HuH-7.5 (cell line): ENCODE measurements around the gene FGF14.

Experiments used
- DNase-seq: peaks from one replicate; pipeline ENCODE4 v3.0.0; 2011; ENCODE audit warnings: low spot score

Gene FGF14

GRCh38 chr13:102250448-102250847 is 151.4 kb downstream of the FGF14 start:
- DNase-seq: no peak

GRCh38 chr13:102244607-102245227 is 157.1 kb downstream of the FGF14 start:
- no peak for DNase-seq

GRCh38 chr13:102240110-102240509 is 161.7 kb downstream of the FGF14 start:
- no peak for DNase-seq

GRCh38 chr13:102237230-102237629 is 164.6 kb downstream of the FGF14 start:
- no peak for DNase-seq

GRCh38 chr13:102236830-102237229 is 165.0 kb downstream of the FGF14 start:
- DNase-seq: no peak

GRCh38 chr13:102236341-102236740 is 165.5 kb downstream of the FGF14 start:
- DNase-seq: no peak

GRCh38 chr13:102235689-102236088 is 166.2 kb downstream of the FGF14 start:
- DNase-seq: no peak

- no peak for DNase-seq
Measured at GRCh38 chr13:102234618-102235017, 167.2 kb downstream of the FGF14 start.

- DNase-seq: no peak
Measured at GRCh38 chr13:102233566-102234208, 168.2 kb downstream of the FGF14 start.

- DNase-seq: no peak
Measured at GRCh38 chr13:102231479-102231878, 170.4 kb downstream of the FGF14 start.

GRCh38 chr13:102227741-102228140 is 174.1 kb downstream of the FGF14 start:
- no peak for DNase-seq

- DNase-seq: no peak
Measured at GRCh38 chr13:102226591-102226990, 175.3 kb downstream of the FGF14 start.

GRCh38 chr13:102225892-102226291 is 176.0 kb downstream of the FGF14 start:
- DNase-seq: no peak

- no peak for DNase-seq
Measured at GRCh38 chr13:102220681-102221228, 181.1 kb downstream of the FGF14 start.

- DNase-seq: no peak
Measured at GRCh38 chr13:102214956-102215355, 186.9 kb downstream of the FGF14 start.

- no peak for DNase-seq
Measured at GRCh38 chr13:102212729-102213128, 189.1 kb downstream of the FGF14 start.

- no peak for DNase-seq
Measured at GRCh38 chr13:102208347-102208746, 193.5 kb downstream of the FGF14 start.

GRCh38 chr13:102207680-102208342 is 194.0 kb downstream of the FGF14 start:
- no peak for DNase-seq

- DNase-seq: no peak
Measured at GRCh38 chr13:102203718-102204117, 198.1 kb downstream of the FGF14 start.

GRCh38 chr13:102198418-102199311 is 203.2 kb downstream of the FGF14 start:
- no peak for DNase-seq

- no peak for DNase-seq
Measured at GRCh38 chr13:102197193-102197592, 204.7 kb downstream of the FGF14 start.
